Natural killer cell (primary cell): ENCODE results near the gene RAB33B. TPM values are rescaled to one million over a fixed set of nuclear protein-coding genes. Genes with fewer than 3 reads are reported as not detected.

Source experiments
- ATAC-seq, 3 donors: fragments of 150-1000 bp in 2 of 3; fragments of 200-7000 bp in 1 of 3; cut with Tn5 transposase; 1 replicate in 1 of 3; 2 replicates in 2 of 3; pipeline ENCODE4 v1.10.0; 2021; ENCODE audit warnings: mild to moderate bottlenecking in 2 of 3, moderate library complexity in 2 of 3
- DNase-seq, 2 donors: peaks; one replicate each; pipeline versions ENCODE4 v3.0.0 to v3.0.0-alpha.2; 2013 to 2021; ENCODE audit warnings: mixed read lengths in 1 of 2
- H3K27ac ChIP-seq: one replicate; pipeline ENCODE4 v1.5.1; 2013; ENCODE audit warnings: mild to moderate bottlenecking, low read length
- H3K27me3 ChIP-seq: one replicate; pipeline ENCODE4 v1.6.1; 2013; ENCODE audit warnings: low read length; ENCODE audit not compliant: control insufficient read depth, insufficient read depth
- H3K36me3 ChIP-seq: one replicate; pipeline ENCODE4 v1.6.1; 2013; ENCODE audit warnings: low read length; ENCODE audit not compliant: control insufficient read depth, insufficient read depth
- H3K4me1 ChIP-seq: one replicate; pipeline ENCODE4 v1.6.1; 2013; ENCODE audit warnings: low read length; ENCODE audit not compliant: control insufficient read depth, insufficient read depth
- H3K4me3 ChIP-seq: one replicate; pipeline ENCODE4 v1.5.1; 2013; ENCODE audit warnings: low read length
- H3K9me3 ChIP-seq: one replicate; pipeline ENCODE4 v1.6.1; 2013; ENCODE audit warnings: low read length; ENCODE audit not compliant: control insufficient read depth, insufficient read depth
- H3K27ac Mint-ChIP-seq, 2 donors: one replicate each; pipeline ENCODE4 v1.8.0; 2022; ENCODE audit warnings: mild to moderate bottlenecking in 2 of 2, mixed read lengths in 2 of 2, moderate library complexity in 1 of 2
- H3K27me3 Mint-ChIP-seq, 2 donors: one replicate each; pipeline ENCODE4 v1.8.0; 2022; ENCODE audit warnings: low read depth in 2 of 2, mixed read lengths in 2 of 2
- H3K36me3 Mint-ChIP-seq: one replicate; pipeline ENCODE4 v1.8.0; 2022; ENCODE audit warnings: mixed read lengths
- H3K4me1 Mint-ChIP-seq, 2 donors: one replicate each; pipeline ENCODE4 v1.8.0; 2022; ENCODE audit warnings: mixed read lengths in 2 of 2
- H3K4me3 Mint-ChIP-seq: one replicate; pipeline ENCODE4 v1.8.0; 2022; ENCODE audit warnings: mild to moderate bottlenecking, moderate library complexity, mixed read lengths
- H3K9me3 Mint-ChIP-seq, 2 donors: one replicate each; pipeline ENCODE4 v1.8.0; 2022; ENCODE audit warnings: mixed read lengths in 2 of 2
- CTCF ChIP-seq: fragments of 200-600 bp; IDR thresholded peaks from one replicate; pipeline ENCODE4 v1.8.0; 2022; ENCODE audit warnings: antibody characterized with exemption
- WGBS: methylation state at CpG from one replicate; pipeline ENCODE4 v1.1.7; 2013; ENCODE audit warnings: missing lambda C conversion rate; ENCODE audit not compliant: insufficient coverage; 5-methylcytosine and 5-hydroxymethylcytosine counted together
- intact Hi-C: fragments of 100-400 bp; cut with micrococcal nuclease; formaldehyde crosslinking; loops from one replicate; pipeline ENCODE4 v1.14.2; 2022
- total RNA-seq, 4 donors: library from RNA; stranded (reverse); fragments of 120-200 nt in 1 of 4; gene quantifications; one replicate each; pipeline versions ENCODE4 v1.2.3 to v1.2.4, GENCODE V29; 2013 to 2022

RAB33B gene
- total RNA-seq, 3 donors from 2014 or later (not counting 1 experiment from before 2014, with no cell fraction given) = 7.8 to 12.9 (median 10.5) TPM

GRCh38 chr4:139451997-139452396, 1.9 kb upstream of the RAB33B start:
- intact Hi-C loops = loop anchor here (2.0 kb wide), 4 partner anchors 77 to 369 kb away; partner anchors contain the start of genes ELF2 and NDUFC1
- Mint-ChIP-seq H3K36me3 (no peaks in the 10 kb centered on the region), H3K9me3 (no peaks in the 10 kb centered on the region), H3K4me3 (no peak overlapping the region), H3K27ac (peak overlapping the region; percentile 99), H3K27me3 (no peaks in the 10 kb centered on the region), H3K4me1 (peaks cover 47 to 48% of the 10 kb centered on the region in 2 donors)
- peaks cover 20% of the 10 kb centered on the region for H3K4me1 ChIP-seq
- DNase-seq (no peak), ATAC-seq (no peak)
- no peaks in the 10 kb centered on the region for H3K27me3 ChIP-seq
- no peaks in the 10 kb centered on the region for H3K36me3 ChIP-seq
- H3K9me3 ChIP-seq = no peaks in the 10 kb centered on the region
- H3K27ac ChIP-seq = peak overlapping the region; percentile 89
- TF ChIP-seq CTCF = no peak
- H3K4me3 ChIP-seq = no peak overlapping the region
- WGBS = no CpG with 5 or more reads among the region's 1 CpG

- Mint-ChIP-seq H3K27me3 (no peaks in the 10 kb centered on the region), H3K4me3 (peak overlapping the region; percentile 99), H3K36me3 (no peaks in the 10 kb centered on the region), H3K9me3 (no peaks in the 10 kb centered on the region), H3K4me1 (peaks cover 56 to 58% of the 10 kb centered on the region in 2 donors), H3K27ac (peak overlapping the region; percentile 99)
- DNase-seq (peak in 1 of 2 donors; percentile 90), ATAC-seq (peak; percentile 49 to 67 (median 49))
- Histone ChIP-seq H3K36me3 (no peaks in the 10 kb centered on the region), H3K4me3 (peak overlapping the region; percentile 80), H3K27ac (peak overlapping the region; percentile 89), H3K27me3 (no peaks in the 10 kb centered on the region), H3K9me3 (no peaks in the 10 kb centered on the region), H3K4me1 (peaks cover 20% of the 10 kb centered on the region)
- intact Hi-C loops = loop anchor here (2.0 kb wide), 4 partner anchors 76 to 370 kb away; partner anchors contain the start of genes ELF2 and NDUFC1
- peak; percentile 54 for TF ChIP-seq CTCF
- WGBS = 0% methylated on average over 15 of the region's 15 CpGs
Measured at GRCh38 chr4:139453041-139453370, 915 bp upstream of the RAB33B start.

GRCh38 chr4:139453371-139454110, 380 bp upstream of the RAB33B start:
- H3K4me1 ChIP-seq = peaks cover 20% of the 10 kb centered on the region
- peak; percentile 91 to 97 for DNase-seq
- no peaks in the 10 kb centered on the region for H3K36me3 Mint-ChIP-seq

More at GRCh38 chr4:139453371-139454110, 380 bp upstream of the RAB33B start:
- under 1% methylated on average over 76 of the region's 76 CpGs for WGBS
- Histone ChIP-seq H3K36me3 (no peaks in the 10 kb centered on the region), H3K27me3 (no peaks in the 10 kb centered on the region), H3K4me3 (peak overlapping the region; percentile 80), H3K9me3 (no peaks in the 10 kb centered on the region), H3K27ac (peak overlapping the region; percentile 89)
- peak overlapping the region; percentile 99 for H3K4me3 Mint-ChIP-seq
- H3K27me3 Mint-ChIP-seq = no peaks in the 10 kb centered on the region
- TF ChIP-seq CTCF = no peak
- intact Hi-C loops = loop anchor here (2.0 kb wide), 4 partner anchors 75 to 371 kb away; partner anchors contain the start of genes ELF2 and NDUFC1
- H3K4me1 Mint-ChIP-seq = peaks cover 62% of the 10 kb centered on the region in 2 donors
- no peaks in the 10 kb centered on the region for H3K9me3 Mint-ChIP-seq
- ATAC-seq = peak; percentile 89 to 96 (median 91)
- peak overlapping the region; percentile 99 for H3K27ac Mint-ChIP-seq
